ENCODE data around the gene ADORA1. TPM values are rescaled to one million over a fixed set of nuclear protein-coding genes. Genes with fewer than 3 reads are reported as not detected.

ADORA1 gene
- total and polyA plus RNA-seq, 8 donors: 8.1 to 19.7 (median 15.5) TPM

DNA sequence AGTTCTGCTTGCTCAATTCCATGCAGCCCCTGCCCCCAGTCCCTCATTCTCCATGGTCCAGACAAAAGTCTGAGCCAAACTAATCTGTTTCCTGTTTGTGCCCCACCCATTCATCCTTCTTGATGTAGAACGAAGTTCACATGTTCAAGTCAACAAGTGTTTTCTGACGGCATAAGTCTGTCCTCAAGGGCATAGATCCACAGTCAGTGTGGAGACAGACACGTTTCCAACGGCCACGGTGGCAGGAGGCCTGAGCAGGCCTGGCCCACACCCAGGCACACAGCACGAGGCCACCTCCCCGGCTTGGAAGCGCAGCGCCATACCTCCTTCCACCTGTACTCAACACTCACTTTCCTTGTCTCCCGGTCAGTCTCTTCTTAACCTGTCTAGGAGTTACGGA lies 16.1 kb downstream of the ADORA1 start:
- peaks cover 0 to 6% (median 2%) of the 10 kb centered on the region in 3 donors for H3K4me1 ChIP-seq
- H3K9me3 ChIP-seq: no peaks in the 10 kb centered on the region
- H3K36me3 ChIP-seq: no peaks in the 10 kb centered on the region
- WGBS, 2 donors: 54 to 59% methylated on average over 11 of the region's 11 CpGs
- peak in 2 of 4 donors; percentile 8 to 23 for ATAC-seq
- TF ChIP-seq, protein P1, sequence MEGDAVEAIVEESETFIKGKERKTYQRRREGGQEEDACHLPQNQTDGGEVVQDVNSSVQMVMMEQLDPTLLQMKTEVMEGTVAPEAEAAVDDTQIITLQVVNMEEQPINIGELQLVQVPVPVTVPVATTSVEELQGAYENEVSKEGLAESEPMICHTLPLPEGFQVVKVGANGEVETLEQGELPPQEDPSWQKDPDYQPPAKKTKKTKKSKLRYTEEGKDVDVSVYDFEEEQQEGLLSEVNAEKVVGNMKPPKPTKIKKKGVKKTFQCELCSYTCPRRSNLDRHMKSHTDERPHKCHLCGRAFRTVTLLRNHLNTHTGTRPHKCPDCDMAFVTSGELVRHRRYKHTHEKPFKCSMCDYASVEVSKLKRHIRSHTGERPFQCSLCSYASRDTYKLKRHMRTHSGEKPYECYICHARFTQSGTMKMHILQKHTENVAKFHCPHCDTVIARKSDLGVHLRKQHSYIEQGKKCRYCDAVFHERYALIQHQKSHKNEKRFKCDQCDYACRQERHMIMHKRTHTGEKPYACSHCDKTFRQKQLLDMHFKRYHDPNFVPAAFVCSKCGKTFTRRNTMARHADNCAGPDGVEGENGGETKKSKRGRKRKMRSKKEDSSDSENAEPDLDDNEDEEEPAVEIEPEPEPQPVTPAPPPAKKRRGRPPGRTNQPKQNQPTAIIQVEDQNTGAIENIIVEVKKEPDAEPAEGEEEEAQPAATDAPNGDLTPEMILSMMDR (IDR thresholded peaks at IDR 0.05): no peak
- H3K4me3 ChIP-seq: no peak overlapping the region
- no peaks in the 10 kb centered on the region for H3K27me3 ChIP-seq
- intact Hi-C loops (cut with DNase I): no loop called here
- no peak for FAIRE-seq
- DNase-seq: no peak
- H3K27ac ChIP-seq: peak overlapping the region in 2 of 4 donors; percentile 55 to 63

DNA sequence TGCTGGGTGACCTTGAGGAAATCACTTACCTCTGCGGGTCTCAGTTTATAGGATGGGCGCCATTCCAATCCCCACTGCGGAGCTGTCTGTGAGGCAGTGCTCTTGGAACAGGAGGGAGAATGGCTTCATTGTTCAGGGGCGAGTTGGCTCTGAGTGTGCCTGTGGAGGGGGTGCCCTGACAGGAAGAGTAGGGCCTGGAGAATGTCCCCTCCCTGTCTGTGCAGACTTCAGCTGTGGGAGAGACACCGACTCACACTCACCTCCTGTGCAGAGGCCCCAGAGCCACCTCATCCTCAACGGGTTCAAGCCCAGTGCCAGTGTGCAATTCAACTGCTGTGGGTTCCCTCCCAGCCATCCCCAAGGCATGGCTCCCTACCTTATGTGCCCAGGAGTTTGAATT lies 17.1 kb downstream of the ADORA1 start:
- no peaks in the 10 kb centered on the region for H3K27me3 ChIP-seq
- 31 to 42% methylated on average over 6 of the region's 6 CpGs for WGBS, 2 donors
- peak in 4 of 6 donors; percentile 46 to 66 (median 60) for DNase-seq
- peak; percentile 61 to 71 (median 67) for ATAC-seq
- H3K4me3 ChIP-seq: no peak overlapping the region
- H3K4me1 ChIP-seq: peaks cover 0 to 7% (median 0%) of the 10 kb centered on the region in 3 donors
- H3K27ac ChIP-seq: peak overlapping the region; percentile 39 to 75 (median 60)
- H3K9me3 ChIP-seq: no peaks in the 10 kb centered on the region
- intact Hi-C loops (cut with DNase I): no loop called here
- no peak for FAIRE-seq
- H3K36me3 ChIP-seq: no peaks in the 10 kb centered on the region
- TF ChIP-seq, protein P1 (IDR thresholded peaks at IDR 0.05): no peak

DNA sequence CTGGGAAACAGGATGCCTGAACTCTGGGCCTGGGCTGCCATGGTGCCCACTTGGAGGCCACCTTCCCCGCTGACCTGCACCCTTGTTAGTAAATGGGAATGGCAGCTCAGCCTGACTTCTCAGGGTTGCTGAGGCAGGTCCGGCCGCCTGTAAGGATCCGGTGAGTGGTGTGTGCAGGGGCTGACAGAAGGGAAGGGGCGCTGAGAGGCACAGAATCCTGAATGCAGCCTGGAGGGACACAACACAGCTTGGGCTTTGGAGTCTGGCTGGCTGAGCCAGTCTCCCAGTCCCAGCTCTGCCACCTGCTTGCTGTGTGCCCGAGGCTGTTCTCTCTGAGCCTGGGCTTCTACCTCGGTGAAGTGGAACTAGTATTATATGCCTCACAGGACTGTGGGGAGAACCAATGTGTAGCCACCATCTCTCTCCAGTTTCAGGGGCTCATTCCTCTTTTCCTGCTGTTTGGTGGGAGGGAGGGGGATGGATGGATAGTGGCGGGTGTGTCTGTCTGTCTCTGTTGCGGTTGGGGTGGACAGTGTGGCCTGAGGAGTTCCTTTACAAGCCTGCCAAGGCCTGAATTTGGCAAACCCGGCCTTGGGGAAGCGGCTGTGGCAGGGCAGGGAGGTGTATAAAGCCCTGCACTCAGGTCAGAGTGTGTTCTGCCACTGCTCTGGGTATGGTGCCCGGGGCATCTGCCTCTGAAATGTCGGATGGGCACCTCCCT lies 18.0 kb downstream of the ADORA1 start:
- Histone ChIP-seq H3K27me3 (no peaks in the 10 kb centered on the region), H3K9me3 (no peaks in the 10 kb centered on the region), H3K4me1 (peaks cover 0 to 7% (median 0%) of the 10 kb centered on the region in 3 donors), H3K36me3 (no peaks in the 10 kb centered on the region), H3K27ac (peak overlapping the region; percentile 39 to 75 (median 60)), H3K4me3 (no peak overlapping the region)
- DNase-seq (no peak), FAIRE-seq (no peak), ATAC-seq (no peak)
- intact Hi-C loops (cut with DNase I): no loop called here
- WGBS, 2 donors: 76 to 80% methylated on average over 12 to 13 of the region's 13 CpGs
- TF ChIP-seq, protein P1 (IDR thresholded peaks at IDR 0.05): no peak

DNA sequence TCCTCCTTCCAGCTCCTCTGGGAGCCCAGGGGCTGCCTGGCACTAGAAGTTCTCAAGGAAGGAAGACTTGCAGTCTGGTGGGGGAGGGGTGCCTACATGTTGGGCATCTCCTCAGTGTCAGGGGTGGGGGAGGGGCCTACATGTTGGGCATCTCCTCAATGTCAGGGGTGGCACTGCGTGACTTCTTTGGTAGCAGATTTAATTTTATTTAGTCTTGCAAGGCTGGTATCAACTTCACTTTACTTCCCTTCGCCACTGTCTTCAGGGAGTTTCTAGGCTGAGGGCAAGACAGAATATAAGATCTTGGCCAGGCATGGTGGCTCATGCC lies 18.5 kb downstream of the ADORA1 start:
- no peaks in the 10 kb centered on the region for H3K9me3 ChIP-seq
- H3K36me3 ChIP-seq: no peaks in the 10 kb centered on the region
- intact Hi-C loops (cut with DNase I): no loop called here
- no peaks in the 10 kb centered on the region for H3K27me3 ChIP-seq
- peaks cover 0 to 7% (median 0%) of the 10 kb centered on the region in 3 donors for H3K4me1 ChIP-seq
- H3K4me3 ChIP-seq: no peak overlapping the region
- DNase-seq (no peak), ATAC-seq (no peak), FAIRE-seq (no peak)
- WGBS, 2 donors: 87 to 88% methylated on average over 2 of the region's 2 CpGs
- TF ChIP-seq, protein P1 (IDR thresholded peaks at IDR 0.05): no peak
- peak overlapping the region in 3 of 4 donors; percentile 55 to 75 (median 75) for H3K27ac ChIP-seq

DNA sequence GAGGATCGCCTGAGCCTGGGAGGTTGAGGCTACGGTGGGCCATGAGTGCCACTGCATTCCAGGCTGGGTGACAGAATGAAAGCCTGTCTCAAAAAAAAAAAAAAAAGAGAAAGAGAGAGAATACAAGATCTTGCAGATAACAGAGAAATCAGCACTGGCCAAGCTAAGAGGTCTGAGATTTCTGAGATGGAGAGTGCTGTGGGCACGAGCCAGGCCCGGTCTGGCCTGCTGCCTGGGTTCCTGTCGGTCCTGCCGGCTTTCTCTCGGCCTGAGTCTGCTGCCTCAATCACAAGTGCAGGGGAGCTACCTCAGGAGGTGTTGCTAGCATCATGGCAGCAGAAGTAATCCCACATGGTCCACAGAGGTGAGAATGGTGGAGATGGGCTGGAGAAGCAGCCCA lies 19.0 kb downstream of the ADORA1 start:
- H3K4me1 ChIP-seq: peaks cover 0 to 7% (median 0%) of the 10 kb centered on the region in 3 donors
- no peak overlapping the region for H3K4me3 ChIP-seq
- H3K27ac ChIP-seq: peak overlapping the region; percentile 17 to 75 (median 58)
- no peak for FAIRE-seq
- no peaks in the 10 kb centered on the region for H3K27me3 ChIP-seq
- H3K9me3 ChIP-seq: no peaks in the 10 kb centered on the region
- H3K36me3 ChIP-seq: no peaks in the 10 kb centered on the region
- 70 to 74% methylated on average over 7 of the region's 7 CpGs for WGBS, 2 donors
- ATAC-seq: no peak
- TF ChIP-seq, protein P1 (IDR thresholded peaks at IDR 0.05): no peak
- DNase-seq: no peak
- intact Hi-C loops (cut with DNase I): no loop called here

All from pancreas (tissue), 10 donors.